CD4-positive, CD25-positive, alpha-beta regulatory T cell (primary cell): ENCODE results near the gene ZNF468. TPM values are rescaled to one million over a fixed set of nuclear protein-coding genes. Genes with fewer than 3 reads are reported as not detected.
"Not testable (repeated sequence)": the region's sequence is repeated elsewhere in the genome, so short reads cannot be mapped to it uniquely, and the experiment has no call there.

Experiments
- ATAC-seq, 2 donors: fragments of 150-1000 bp; cut with Tn5 transposase; one replicate each; pipeline ENCODE4 v1.10.0; 2021; ENCODE audit warnings: low read depth in 2 of 2, moderate number of reproducible peaks in 2 of 2, moderate library complexity in 1 of 2
- DNase-seq, 3 donors: peaks; one replicate each; pipeline versions ENCODE4 v3.0.0 to v3.0.0-alpha.2; 2012 to 2022; ENCODE audit warnings: mixed read lengths in 1 of 3
- H3K27ac ChIP-seq: one replicate; pipeline ENCODE4 v1.7.0; 2013; ENCODE audit warnings: mild to moderate bottlenecking, low read length; ENCODE audit not compliant: insufficient read depth, poor library complexity, severe bottlenecking
- H3K27me3 ChIP-seq: one replicate; pipeline ENCODE4 v1.7.0; 2013; ENCODE audit warnings: low read length; ENCODE audit not compliant: control insufficient read depth, insufficient read depth
- H3K36me3 ChIP-seq: one replicate; pipeline ENCODE4 v1.7.0; 2013; ENCODE audit warnings: mild to moderate bottlenecking, low read length, moderate library complexity; ENCODE audit not compliant: control insufficient read depth, insufficient read depth
- H3K4me1 ChIP-seq: 2 replicates; pipeline ENCODE4 v1.7.0; 2013; ENCODE audit warnings: mild to moderate bottlenecking, low read length; ENCODE audit not compliant: insufficient read depth, control insufficient read depth, poor library complexity, severe bottlenecking
- H3K4me3 ChIP-seq: one replicate; pipeline ENCODE4 v1.7.0; 2013; ENCODE audit warnings: low read depth, mild to moderate bottlenecking, low read length, moderate library complexity
- H3K9me3 ChIP-seq, 2 experiments: 1 replicate in 1 of 2; 2 replicates in 1 of 2; pipeline ENCODE4 v1.7.0; 2013; ENCODE audit warnings: low read length in 2 of 2, mild to moderate bottlenecking in 1 of 2, moderate library complexity in 1 of 2; ENCODE audit not compliant: control insufficient read depth in 2 of 2
- H3K27ac Mint-ChIP-seq, 3 donors: one replicate each; pipeline ENCODE4 v1.8.0; 2020 to 2022; ENCODE audit warnings: mild to moderate bottlenecking in 3 of 3, mixed read lengths in 3 of 3, moderate library complexity in 2 of 3
- H3K27me3 Mint-ChIP-seq: one replicate; pipeline ENCODE4 v1.8.0; 2022; ENCODE audit warnings: mild to moderate bottlenecking, mixed read lengths
- H3K36me3 Mint-ChIP-seq: one replicate; pipeline ENCODE4 v1.8.0; 2020; ENCODE audit warnings: mixed read lengths
- H3K4me1 Mint-ChIP-seq, 4 donors: one replicate each; pipeline ENCODE4 v1.8.0; 2020 to 2022; ENCODE audit warnings: mixed read lengths in 4 of 4, mild to moderate bottlenecking in 1 of 4
- H3K4me3 Mint-ChIP-seq, 4 donors: one replicate each; pipeline ENCODE4 v1.8.0; 2020 to 2022; ENCODE audit warnings: mild to moderate bottlenecking in 4 of 4, mixed read lengths in 4 of 4, moderate library complexity in 3 of 4
- H3K9me3 Mint-ChIP-seq, 7 donors: one replicate each; pipeline ENCODE4 v1.8.0; 2020 to 2022; ENCODE audit warnings: mixed read lengths in 7 of 7, mild to moderate bottlenecking in 3 of 7, moderate library complexity in 2 of 7
- polyA plus RNA-seq, 4 donors: library from polyadenylated mRNA; unstranded; fragments of 300-500 nt; fragmentation: Illumina TruSeq; gene quantifications; one replicate each; pipeline ENCODE4 v1.2.3, GENCODE V29; 2021
- total RNA-seq: library from RNA; stranded (reverse); gene quantifications from one replicate; pipeline ENCODE4 v1.2.3, GENCODE V29; 2022

ZNF468 gene
- total and polyA plus RNA-seq, 5 donors from 2014 or later: 14.9 to 26.5 (median 18.0) TPM

- ATAC-seq: peak in 1 of 2 donors; percentile 5
- Histone ChIP-seq H3K27ac (peak overlapping the region; percentile 57), H3K36me3 (peaks cover 23% of the 10 kb centered on the region), H3K9me3 (peaks cover 3 to 15% of the 10 kb centered on the region in 2 experiments), H3K4me3 (peak overlapping the region; percentile 86)
- not testable (repeated sequence) for H3K27me3 Mint-ChIP-seq, H3K27me3 ChIP-seq, H3K9me3 Mint-ChIP-seq, DNase-seq, H3K4me1 ChIP-seq
- peaks cover 5 to 34% (median 9%) of the 10 kb centered on the region in 4 donors for H3K4me1 Mint-ChIP-seq
- H3K36me3 Mint-ChIP-seq: peaks cover 16% of the 10 kb centered on the region
- H3K27ac Mint-ChIP-seq: peak overlapping the region; percentile 88 to 96 (median 92)
- peak overlapping the region; percentile 85 to 96 (median 94) for H3K4me3 Mint-ChIP-seq
Measured at GRCh38 chr19:52856540-52857377, 660 bp downstream of the ZNF468 start.

GRCh38 chr19:52847352-52847751 lies 10.1 kb downstream of the ZNF468 start:
- H3K4me1 ChIP-seq, ATAC-seq, H3K27ac ChIP-seq, H3K27me3 Mint-ChIP-seq, H3K4me3 ChIP-seq, H3K4me1 Mint-ChIP-seq, H3K27ac Mint-ChIP-seq, DNase-seq, H3K27me3 ChIP-seq: not testable (repeated sequence)
- H3K4me3 Mint-ChIP-seq: peak overlapping the region in 1 of 4 donors; percentile 1
- H3K36me3 Mint-ChIP-seq: peaks cover 66% of the 10 kb centered on the region
- H3K9me3 Mint-ChIP-seq: peaks cover 0 to 65% (median 36%) of the 10 kb centered on the region in 7 donors
- Histone ChIP-seq H3K9me3 (peaks cover 74 to 82% of the 10 kb centered on the region in 2 experiments), H3K36me3 (peaks cover 94% of the 10 kb centered on the region)

GRCh38 chr19:52840825-52841465 lies 16.5 kb downstream of the ZNF468 start:
- not testable (repeated sequence) for H3K27me3 Mint-ChIP-seq, H3K4me1 Mint-ChIP-seq, H3K4me3 Mint-ChIP-seq, H3K27ac ChIP-seq, ATAC-seq, H3K4me1 ChIP-seq, DNase-seq, H3K27ac Mint-ChIP-seq, H3K27me3 ChIP-seq
- Histone ChIP-seq H3K9me3 (peaks cover 97% of the 10 kb centered on the region in 2 experiments), H3K4me3 (peak overlapping the region; percentile 5), H3K36me3 (peaks cover 59% of the 10 kb centered on the region)
- H3K36me3 Mint-ChIP-seq: peaks cover 49% of the 10 kb centered on the region
- H3K9me3 Mint-ChIP-seq: peaks cover 0 to 88% (median 52%) of the 10 kb centered on the region in 7 donors

GRCh38 chr19:52834289-52834688 lies 23.1 kb downstream of the ZNF468 start:
- Mint-ChIP-seq H3K36me3 (peaks cover 12% of the 10 kb centered on the region), H3K9me3 (peaks cover 3 to 77% (median 34%) of the 10 kb centered on the region in 7 donors)
- H3K27me3 ChIP-seq, H3K27ac Mint-ChIP-seq, DNase-seq, H3K4me1 ChIP-seq, ATAC-seq, H3K4me1 Mint-ChIP-seq, H3K4me3 ChIP-seq, H3K27me3 Mint-ChIP-seq, H3K27ac ChIP-seq, H3K4me3 Mint-ChIP-seq, H3K36me3 ChIP-seq: not testable (repeated sequence)
- peaks cover 54 to 60% of the 10 kb centered on the region in 2 experiments for H3K9me3 ChIP-seq

- Mint-ChIP-seq H3K9me3 (peaks cover 3 to 72% (median 34%) of the 10 kb centered on the region in 7 donors), H3K36me3 (peaks cover 12% of the 10 kb centered on the region)
- H3K9me3 ChIP-seq: peaks cover 47 to 53% of the 10 kb centered on the region in 2 experiments
- H3K27ac Mint-ChIP-seq, H3K27ac ChIP-seq, H3K36me3 ChIP-seq, H3K4me1 ChIP-seq, H3K27me3 ChIP-seq, DNase-seq, ATAC-seq, H3K4me3 ChIP-seq, H3K4me1 Mint-ChIP-seq, H3K4me3 Mint-ChIP-seq, H3K27me3 Mint-ChIP-seq: not testable (repeated sequence)
Measured at GRCh38 chr19:52833541-52833940, 23.9 kb downstream of the ZNF468 start.

- not testable (repeated sequence) for H3K36me3 Mint-ChIP-seq, DNase-seq
Measured at GRCh38 chr19:52829866-52830265, 27.6 kb downstream of the ZNF468 start.

GRCh38 chr19:52825765-52826164 lies 31.7 kb downstream of the ZNF468 start:
- H3K27ac Mint-ChIP-seq: no peak overlapping the region
- Histone ChIP-seq H3K4me3 (no peak overlapping the region), H3K9me3 (peaks cover under 1 to 15% of the 10 kb centered on the region in 2 experiments), H3K27ac (no peak overlapping the region), H3K36me3 (no peaks in the 10 kb centered on the region), H3K27me3 (no peaks in the 10 kb centered on the region), H3K4me1 (peaks cover 1% of the 10 kb centered on the region)
- DNase-seq: no peak
- H3K4me1 Mint-ChIP-seq: peaks cover under 1 to 9% (median 7%) of the 10 kb centered on the region in 4 donors
- ATAC-seq: no peak
- peaks cover 0 to 19% (median 7%) of the 10 kb centered on the region in 7 donors for H3K9me3 Mint-ChIP-seq
- no peak overlapping the region for H3K4me3 Mint-ChIP-seq
- peaks cover 6% of the 10 kb centered on the region for H3K27me3 Mint-ChIP-seq
- peaks cover 1% of the 10 kb centered on the region for H3K36me3 Mint-ChIP-seq

More at GRCh38 chr19:52829866-52830265, 27.6 kb downstream of the ZNF468 start:
- H3K9me3 ChIP-seq: peaks cover 16 to 33% of the 10 kb centered on the region in 2 experiments
- not testable (repeated sequence) for ATAC-seq, H3K4me1 ChIP-seq, H3K27me3 Mint-ChIP-seq, H3K27ac ChIP-seq, H3K36me3 ChIP-seq, H3K4me3 ChIP-seq, H3K4me1 Mint-ChIP-seq, H3K27ac Mint-ChIP-seq, H3K4me3 Mint-ChIP-seq, H3K27me3 ChIP-seq
- peaks cover 3 to 46% (median 21%) of the 10 kb centered on the region in 7 donors for H3K9me3 Mint-ChIP-seq
